Breast epithelium (tissue), 4 donors: ENCODE results near the gene BIRC2. TPM values are rescaled to one million over a fixed set of nuclear protein-coding genes. Genes with fewer than 3 reads are reported as not detected.
A peak's percentile ranks its signal among the peaks of the same experiment; 100 is the strongest.

Experiments used
- DNase-seq, 2 donors: peaks; one replicate each; pipeline ENCODE4 v3.0.0-alpha.2; 2019; ENCODE audit warnings: low spot score in 2 of 2
- H3K27ac ChIP-seq, 2 donors: fragments of 200-600 bp; sonication (generic) in 1 of 2; one replicate each; pipeline ENCODE4 v1.5.1; 2016 to 2019; ENCODE audit warnings: mild to moderate bottlenecking in 1 of 2
- H3K27me3 ChIP-seq, 2 donors: fragments of 200-600 bp; sonication (generic) in 1 of 2; one replicate each; pipeline versions ENCODE4 v1.5.1 to v1.6.0; 2017 to 2019; ENCODE audit warnings: control low read depth in 1 of 2, mild to moderate bottlenecking in 1 of 2
- H3K36me3 ChIP-seq: fragments of 200-600 bp; one replicate; pipeline ENCODE4 v1.5.1; 2019
- H3K4me1 ChIP-seq, 2 donors: fragments of 200-600 bp; sonication (generic); one replicate each; pipeline ENCODE4 v1.5.1; 2016 to 2019; ENCODE audit warnings: control low read depth in 1 of 2
- H3K4me3 ChIP-seq, 3 donors: fragments of 200-600 bp; sonication (generic); 1 replicate in 2 of 3; 2 replicates in 1 of 3; pipeline ENCODE4 v1.5.1; 2016 to 2019; ENCODE audit warnings: mild to moderate bottlenecking in 3 of 3, moderate library complexity in 2 of 3
- H3K9me3 ChIP-seq, 2 donors: fragments of 200-600 bp; sonication (generic) in 1 of 2; one replicate each; pipeline ENCODE4 v1.5.1; 2016 to 2019; ENCODE audit warnings: control low read depth in 1 of 2
- POLR2A ChIP-seq: fragments of 450-650 bp; IDR thresholded peaks from one replicate; pipeline ENCODE4 v1.6.1; 2016; ENCODE audit warnings: antibody characterized with exemption, mild to moderate bottlenecking, moderate library complexity
- POLR2AphosphoS5 ChIP-seq, 3 donors: sonication (generic); formaldehyde crosslinking; IDR thresholded peaks; one replicate each; pipeline ENCODE4 v1.6.1; 2017; ENCODE audit warnings: antibody characterized with exemption in 3 of 3
- intact Hi-C: fragments of 100-400 bp; cut with DNase I; formaldehyde crosslinking; loops from one replicate; pipeline ENCODE4 v1.15.1; 2023; ENCODE audit warnings: low total_unique reads
- total RNA-seq, 3 donors: library from RNA; depleted of rRNA; stranded (reverse); fragments of >200 nt; gene quantifications; one replicate each; pipeline ENCODE4 v1.1.0, GENCODE V29; 2016
- TF ChIP-seq, protein P1 (sequence below), 3 donors: fragments of 450-650 bp; IDR thresholded peaks; one replicate each; pipeline ENCODE4 v1.5.1; 2016 to 2017; ENCODE audit warnings: antibody characterized with exemption in 3 of 3, mild to moderate bottlenecking in 3 of 3, moderate library complexity in 3 of 3

Gene BIRC2
- total RNA-seq, 3 donors from 2014 or later = 45.6 to 95.7 (median 48.5) TPM

DNA sequence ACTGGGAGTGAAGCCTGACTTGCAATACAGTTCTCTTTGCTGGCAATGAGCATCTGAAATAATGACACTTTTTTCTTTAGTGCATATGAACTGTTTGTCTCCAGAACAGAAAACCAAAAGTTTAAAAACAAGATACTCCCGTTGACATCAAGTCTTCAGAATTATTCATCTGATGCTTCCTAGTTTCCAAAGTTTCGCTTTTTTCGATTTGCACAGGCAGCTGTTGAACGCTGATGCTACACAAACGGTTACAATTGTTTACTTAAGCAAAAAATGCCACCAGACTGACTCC lies 612 bp upstream of the BIRC2 start:
- H3K4me1 ChIP-seq = peaks cover 0 to 4% of the 10 kb centered on the region in 2 donors
- peak overlapping the region; percentile 70 to 87 (median 78) for H3K4me3 ChIP-seq
- H3K9me3 ChIP-seq = no peaks in the 10 kb centered on the region
- peak overlapping the region; percentile 99 to 100 for H3K27ac ChIP-seq
- DNase-seq = no peak
- no peaks in the 10 kb centered on the region for H3K36me3 ChIP-seq
- no peaks in the 10 kb centered on the region for H3K27me3 ChIP-seq
- intact Hi-C loops = no loop called here
- TF ChIP-seq, protein P1, sequence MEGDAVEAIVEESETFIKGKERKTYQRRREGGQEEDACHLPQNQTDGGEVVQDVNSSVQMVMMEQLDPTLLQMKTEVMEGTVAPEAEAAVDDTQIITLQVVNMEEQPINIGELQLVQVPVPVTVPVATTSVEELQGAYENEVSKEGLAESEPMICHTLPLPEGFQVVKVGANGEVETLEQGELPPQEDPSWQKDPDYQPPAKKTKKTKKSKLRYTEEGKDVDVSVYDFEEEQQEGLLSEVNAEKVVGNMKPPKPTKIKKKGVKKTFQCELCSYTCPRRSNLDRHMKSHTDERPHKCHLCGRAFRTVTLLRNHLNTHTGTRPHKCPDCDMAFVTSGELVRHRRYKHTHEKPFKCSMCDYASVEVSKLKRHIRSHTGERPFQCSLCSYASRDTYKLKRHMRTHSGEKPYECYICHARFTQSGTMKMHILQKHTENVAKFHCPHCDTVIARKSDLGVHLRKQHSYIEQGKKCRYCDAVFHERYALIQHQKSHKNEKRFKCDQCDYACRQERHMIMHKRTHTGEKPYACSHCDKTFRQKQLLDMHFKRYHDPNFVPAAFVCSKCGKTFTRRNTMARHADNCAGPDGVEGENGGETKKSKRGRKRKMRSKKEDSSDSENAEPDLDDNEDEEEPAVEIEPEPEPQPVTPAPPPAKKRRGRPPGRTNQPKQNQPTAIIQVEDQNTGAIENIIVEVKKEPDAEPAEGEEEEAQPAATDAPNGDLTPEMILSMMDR (IDR thresholded peaks at IDR 0.05) = no peak
- TF ChIP-seq POLR2AphosphoS5 (IDR thresholded peaks at IDR 0.05) (no peak), POLR2A (no peak)

DNA sequence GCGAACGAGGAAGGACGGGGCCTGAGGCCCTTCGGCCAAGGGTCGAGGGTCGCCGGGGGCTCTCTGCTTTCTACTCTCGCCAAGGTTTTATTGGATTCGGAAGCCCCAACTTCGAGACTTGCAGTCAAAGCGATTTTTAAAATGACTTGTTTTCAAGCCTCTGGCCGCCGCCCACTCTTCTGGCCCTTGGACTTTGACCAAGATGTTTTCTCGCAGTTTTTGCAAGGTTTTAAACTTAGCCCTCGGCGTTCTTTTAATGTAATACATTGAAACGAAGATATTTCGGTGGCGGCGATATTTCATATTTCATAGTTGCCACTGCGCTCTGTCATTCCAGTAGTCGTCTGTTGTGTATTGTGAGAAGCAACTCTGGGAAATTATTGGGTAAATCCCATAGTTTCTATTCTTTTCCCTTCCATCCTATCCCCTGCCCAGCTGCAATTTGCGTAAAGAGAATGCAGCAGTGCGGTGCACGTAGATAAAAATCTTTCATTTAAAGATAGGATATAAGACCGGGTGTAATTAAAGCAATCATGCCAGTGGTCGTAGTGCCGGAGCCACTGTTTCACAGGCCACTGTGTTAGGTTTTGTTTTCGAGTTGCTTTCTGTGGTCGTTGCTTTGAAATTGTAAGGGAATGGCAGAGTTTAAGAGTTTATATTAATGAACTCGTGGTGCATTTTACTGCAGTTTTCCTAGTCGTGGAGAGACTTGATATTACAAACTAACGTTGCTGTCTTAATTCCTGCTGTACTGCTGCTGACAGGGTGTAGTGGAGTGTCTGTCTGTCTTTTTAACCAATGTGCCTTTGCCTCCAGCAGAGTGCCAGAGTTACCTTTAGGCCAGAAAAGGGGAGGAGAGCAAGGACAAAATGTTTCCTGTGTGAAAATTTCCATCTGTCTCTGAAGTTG lies 702 bp downstream of the BIRC2 start:
- no peaks in the 10 kb centered on the region for H3K27me3 ChIP-seq
- peak overlapping the region; percentile 99 to 100 for H3K27ac ChIP-seq
- DNase-seq = no peak
- intact Hi-C loops = no loop called here
- peak overlapping the region; percentile 70 to 87 (median 78) for H3K4me3 ChIP-seq
- peaks cover 0 to 4% of the 10 kb centered on the region in 2 donors for H3K4me1 ChIP-seq
- H3K9me3 ChIP-seq = no peaks in the 10 kb centered on the region
- no peaks in the 10 kb centered on the region for H3K36me3 ChIP-seq
- TF ChIP-seq POLR2A (no peak), POLR2AphosphoS5 (IDR thresholded peaks at IDR 0.05) (no peak)
- TF ChIP-seq, protein P1 (IDR thresholded peaks at IDR 0.05) = no peak

DNA sequence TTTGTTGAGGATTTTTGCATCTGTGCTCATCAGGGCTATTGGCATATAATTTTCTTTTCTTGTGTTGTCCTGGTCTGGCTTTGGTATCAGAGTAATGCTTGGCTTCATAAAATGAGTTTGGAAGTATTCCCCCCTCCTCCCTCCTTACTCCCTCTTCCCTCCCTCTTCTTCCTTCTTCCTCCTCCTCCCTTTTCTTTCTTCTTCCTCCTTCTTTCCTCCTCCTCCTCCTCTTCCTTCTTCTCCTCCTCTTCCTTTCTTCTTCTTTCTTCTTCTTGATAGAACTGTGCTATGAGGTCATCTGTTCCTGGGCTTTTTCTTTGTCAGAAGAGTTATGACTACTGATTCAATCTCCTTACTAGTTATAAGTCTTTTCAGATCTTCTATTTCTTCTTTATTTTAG lies 10.1 kb downstream of the BIRC2 start:
- intact Hi-C loops = no loop called here
- Histone ChIP-seq H3K27ac (no peak overlapping the region), H3K4me3 (no peak overlapping the region), H3K36me3 (no peaks in the 10 kb centered on the region), H3K9me3 (peaks cover 5 to 11% of the 10 kb centered on the region in 2 donors), H3K27me3 (no peaks in the 10 kb centered on the region), H3K4me1 (no peaks in the 10 kb centered on the region)
- TF ChIP-seq POLR2A (no peak), POLR2AphosphoS5 (IDR thresholded peaks at IDR 0.05) (no peak)
- TF ChIP-seq, protein P1 (IDR thresholded peaks at IDR 0.05) = no peak
- DNase-seq = no peak

DNA sequence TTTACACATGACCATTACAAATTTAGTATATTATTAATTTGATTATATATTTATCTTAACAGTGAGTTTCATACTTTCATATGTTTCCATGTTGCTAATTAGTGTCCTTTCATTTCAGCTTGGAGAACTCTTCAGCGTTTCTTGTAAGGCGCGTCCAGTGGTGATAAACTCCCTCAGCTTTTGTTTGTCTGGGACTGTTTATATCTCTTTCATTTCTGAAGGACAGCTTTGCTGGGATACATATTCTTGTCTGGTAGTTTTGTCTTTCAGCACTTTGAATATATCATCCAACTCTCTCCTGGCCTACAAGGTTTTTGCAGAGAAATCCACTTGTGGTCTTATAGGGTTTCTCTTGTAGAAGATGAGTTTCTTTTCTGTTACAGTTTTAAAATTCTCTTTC lies 12.4 kb downstream of the BIRC2 start:
- Histone ChIP-seq H3K36me3 (peaks cover 6% of the 10 kb centered on the region), H3K27ac (no peak overlapping the region), H3K27me3 (no peaks in the 10 kb centered on the region), H3K4me1 (no peaks in the 10 kb centered on the region), H3K9me3 (peaks cover 5 to 11% of the 10 kb centered on the region in 2 donors), H3K4me3 (no peak overlapping the region)
- no peak for TF ChIP-seq POLR2AphosphoS5 (IDR thresholded peaks at IDR 0.05)
- TF ChIP-seq, protein P1 (IDR thresholded peaks at IDR 0.05) = no peak
- no peak for TF ChIP-seq POLR2A
- intact Hi-C loops = no loop called here
- no peak for DNase-seq

DNA sequence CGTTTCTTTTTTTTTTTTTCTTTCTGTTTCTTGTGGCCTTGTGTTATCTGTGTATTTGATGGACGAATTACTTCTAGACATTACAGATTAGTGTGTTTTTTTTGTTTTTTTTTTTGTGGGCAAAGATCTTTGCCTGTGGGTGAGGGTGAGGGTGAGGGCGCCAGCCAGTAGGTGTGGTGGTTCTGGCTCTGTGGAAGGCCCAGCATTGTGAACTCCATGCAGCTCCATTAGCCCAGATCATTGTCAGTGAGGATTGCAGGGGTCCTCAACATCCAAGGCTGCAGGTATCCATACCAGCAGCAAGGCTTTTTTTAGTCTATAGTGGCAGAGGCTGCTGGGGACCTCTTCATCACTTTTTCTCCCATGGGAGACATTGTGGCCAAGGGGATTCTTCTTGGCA lies 13.7 kb downstream of the BIRC2 start:
- TF ChIP-seq, protein P1 (IDR thresholded peaks at IDR 0.05) = no peak
- no peak for TF ChIP-seq POLR2A
- TF ChIP-seq POLR2AphosphoS5 (IDR thresholded peaks at IDR 0.05) = no peak
- H3K4me3 ChIP-seq = no peak overlapping the region
- DNase-seq = no peak
- peaks cover 6% of the 10 kb centered on the region for H3K36me3 ChIP-seq
- H3K9me3 ChIP-seq = peaks cover 5 to 11% of the 10 kb centered on the region in 2 donors
- no peaks in the 10 kb centered on the region for H3K4me1 ChIP-seq
- no peaks in the 10 kb centered on the region for H3K27me3 ChIP-seq
- intact Hi-C loops = no loop called here
- H3K27ac ChIP-seq = no peak overlapping the region
